Stimulated activated CD4-positive, alpha-beta T cell treated with anti-CD3 and anti-CD28 coated beads, Interleukin-15, amount 100 ng/mL, for 1 hour (primary cell): ENCODE measurements around the gene RTEL1.

Source experiments
- DNase-seq, 2 donors: peaks; one replicate each; pipeline ENCODE4 v3.0.0-alpha.2; 2020; ENCODE audit warnings: low read depth in 1 of 2, low spot score in 1 of 2

RTEL1 gene

DNA sequence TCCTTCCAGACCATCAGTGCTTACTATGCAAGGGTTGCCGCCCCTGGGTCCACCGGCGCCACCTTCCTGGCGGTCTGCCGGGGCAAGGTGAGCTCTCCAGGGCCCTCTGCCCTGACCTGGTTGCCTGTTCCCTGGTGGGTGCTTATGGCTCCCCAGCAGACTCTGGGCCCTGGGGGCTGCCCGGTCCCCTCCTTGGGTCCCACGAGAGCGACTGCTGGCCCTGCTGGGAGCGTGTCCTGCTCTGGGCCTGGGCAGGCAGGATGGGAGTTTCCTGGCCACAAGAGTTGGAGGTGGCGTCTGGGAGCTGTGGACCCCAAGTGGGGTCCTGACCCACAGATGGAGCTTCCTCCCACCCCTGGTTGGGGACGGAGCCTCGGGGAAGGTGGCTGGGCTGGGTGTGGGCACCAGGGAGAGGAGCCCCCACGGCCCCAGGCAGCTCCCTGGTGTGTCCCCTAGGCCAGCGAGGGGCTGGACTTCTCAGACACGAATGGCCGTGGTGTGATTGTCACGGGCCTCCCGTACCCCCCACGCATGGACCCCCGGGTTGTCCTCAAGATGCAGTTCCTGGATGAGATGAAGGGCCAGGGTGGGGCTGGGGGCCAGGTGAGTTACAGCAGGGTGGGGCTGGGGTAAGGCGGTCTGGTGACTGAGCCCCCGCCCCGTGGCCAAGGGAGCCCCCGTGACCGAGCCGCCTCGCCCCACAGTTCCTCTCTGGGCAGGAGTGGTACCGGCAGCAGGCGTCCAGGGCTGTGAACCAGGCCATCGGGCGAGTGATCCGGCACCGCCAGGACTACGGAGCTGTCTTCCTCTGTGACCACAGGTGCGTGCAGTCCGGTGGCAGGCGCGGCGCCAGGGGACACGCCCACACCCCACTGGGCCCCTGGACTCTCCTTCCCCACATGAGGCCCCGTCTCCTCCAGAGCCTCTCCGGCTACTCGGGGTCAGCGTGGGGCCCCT lies 31.2 kb downstream of the RTEL1 start:
- no peak for DNase-seq

DNA sequence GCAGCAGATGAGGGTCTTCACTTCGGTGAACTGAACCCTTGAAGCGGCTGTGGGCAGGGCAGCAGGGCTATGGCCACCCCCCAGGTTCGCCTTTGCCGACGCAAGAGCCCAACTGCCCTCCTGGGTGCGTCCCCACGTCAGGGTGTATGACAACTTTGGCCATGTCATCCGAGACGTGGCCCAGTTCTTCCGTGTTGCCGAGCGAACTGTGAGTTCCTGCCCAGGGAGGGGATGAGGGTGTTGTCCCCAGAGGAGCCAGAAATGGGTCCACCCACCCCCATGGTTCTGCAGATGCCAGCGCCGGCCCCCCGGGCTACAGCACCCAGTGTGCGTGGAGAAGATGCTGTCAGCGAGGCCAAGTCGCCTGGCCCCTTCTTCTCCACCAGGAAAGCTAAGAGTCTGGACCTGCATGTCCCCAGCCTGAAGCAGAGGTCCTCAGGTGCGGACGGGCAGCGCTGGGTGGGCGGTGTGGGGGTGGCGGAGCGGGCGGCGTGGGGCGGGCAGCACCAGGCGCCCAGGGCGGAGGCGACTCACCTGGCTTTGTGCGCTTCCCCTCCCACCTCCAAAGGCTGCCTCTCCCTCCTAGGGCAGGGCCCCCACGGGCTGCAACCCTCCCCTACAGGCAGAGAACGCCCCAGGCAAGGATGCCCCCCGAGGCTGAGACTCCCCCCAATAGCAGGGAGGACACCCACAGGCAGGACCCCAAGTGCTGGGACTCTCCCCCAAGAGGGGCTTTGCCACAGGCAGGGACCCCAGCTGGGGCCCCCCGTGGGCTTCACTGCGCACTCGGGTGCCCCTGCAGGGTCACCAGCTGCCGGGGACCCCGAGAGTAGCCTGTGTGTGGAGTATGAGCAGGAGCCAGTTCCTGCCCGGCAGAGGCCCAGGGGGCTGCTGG lies 32.1 kb downstream of the RTEL1 start:
- DNase-seq: no peak

DNA sequence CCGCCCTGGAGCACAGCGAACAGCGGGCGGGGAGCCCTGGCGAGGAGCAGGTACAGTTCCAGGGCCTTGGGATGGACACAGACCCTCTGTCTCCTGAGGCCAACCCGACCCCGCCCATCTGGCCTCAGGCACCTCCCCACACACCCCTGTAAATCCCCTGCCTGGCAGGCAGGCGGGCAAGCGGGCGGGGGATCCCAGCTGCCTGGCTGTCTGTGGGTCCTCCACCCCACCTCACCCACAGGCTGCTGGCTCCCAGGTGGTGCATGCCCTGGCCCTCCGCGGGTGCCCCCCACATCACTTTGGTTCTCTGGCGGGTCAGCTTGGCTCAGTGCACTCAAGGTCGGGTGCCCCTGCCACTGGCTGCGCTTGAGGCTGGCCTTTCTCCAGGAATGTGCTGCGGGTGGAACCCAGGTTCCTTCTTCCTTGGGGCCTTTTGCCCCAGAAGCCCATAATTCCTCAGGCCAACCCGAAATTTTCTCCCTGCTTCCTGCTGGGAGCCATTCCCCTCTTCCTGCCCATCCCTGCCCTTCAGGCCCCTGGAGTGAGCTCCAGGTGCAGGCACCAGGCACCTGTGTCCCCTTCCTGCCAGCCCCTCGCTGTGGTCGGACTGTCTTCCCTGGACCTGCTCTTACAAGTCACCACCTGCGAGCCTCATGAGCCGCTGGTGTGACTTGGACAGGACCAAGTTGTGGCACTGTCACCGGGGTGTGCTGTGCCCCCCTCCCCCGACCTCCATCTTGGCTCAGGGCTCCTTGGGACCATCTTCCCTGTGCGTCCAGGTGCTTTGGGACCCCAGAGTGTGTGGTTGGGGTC lies 33.0 kb downstream of the RTEL1 start:
- DNase-seq: no peak

DNA sequence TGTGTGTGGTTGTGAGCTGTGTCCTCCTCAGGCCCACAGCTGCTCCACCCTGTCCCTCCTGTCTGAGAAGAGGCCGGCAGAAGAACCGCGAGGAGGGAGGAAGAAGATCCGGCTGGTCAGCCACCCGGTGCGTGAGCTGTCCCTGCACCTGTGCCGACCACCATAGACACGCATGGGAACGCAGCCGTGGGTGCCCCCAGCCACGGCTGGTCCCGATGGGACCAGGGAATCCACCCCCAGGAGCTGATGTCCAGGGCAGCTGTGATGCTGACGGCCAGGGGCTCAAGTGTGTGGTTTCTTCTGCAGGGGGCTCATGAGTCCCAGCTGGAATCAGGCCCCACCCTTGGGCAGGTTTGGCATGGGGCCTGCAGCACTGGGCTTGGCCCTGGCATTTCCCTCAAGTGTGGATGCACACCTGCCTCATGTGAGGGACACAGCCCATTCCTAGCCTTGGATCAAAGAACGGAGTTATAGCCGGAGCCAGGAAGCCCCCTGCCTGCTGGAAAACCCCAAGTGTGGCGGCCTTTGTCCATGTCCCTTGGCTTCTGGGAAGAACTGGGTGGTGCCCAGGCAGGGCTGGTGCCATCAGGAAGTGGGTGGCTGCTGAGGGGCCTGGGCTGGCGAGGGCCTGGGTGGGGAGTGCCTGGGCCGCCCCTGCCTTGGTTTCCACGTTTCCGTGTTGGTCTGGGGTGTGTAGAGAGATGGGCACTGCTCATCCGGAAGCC lies 33.8 kb downstream of the RTEL1 start:
- no peak for DNase-seq

DNA sequence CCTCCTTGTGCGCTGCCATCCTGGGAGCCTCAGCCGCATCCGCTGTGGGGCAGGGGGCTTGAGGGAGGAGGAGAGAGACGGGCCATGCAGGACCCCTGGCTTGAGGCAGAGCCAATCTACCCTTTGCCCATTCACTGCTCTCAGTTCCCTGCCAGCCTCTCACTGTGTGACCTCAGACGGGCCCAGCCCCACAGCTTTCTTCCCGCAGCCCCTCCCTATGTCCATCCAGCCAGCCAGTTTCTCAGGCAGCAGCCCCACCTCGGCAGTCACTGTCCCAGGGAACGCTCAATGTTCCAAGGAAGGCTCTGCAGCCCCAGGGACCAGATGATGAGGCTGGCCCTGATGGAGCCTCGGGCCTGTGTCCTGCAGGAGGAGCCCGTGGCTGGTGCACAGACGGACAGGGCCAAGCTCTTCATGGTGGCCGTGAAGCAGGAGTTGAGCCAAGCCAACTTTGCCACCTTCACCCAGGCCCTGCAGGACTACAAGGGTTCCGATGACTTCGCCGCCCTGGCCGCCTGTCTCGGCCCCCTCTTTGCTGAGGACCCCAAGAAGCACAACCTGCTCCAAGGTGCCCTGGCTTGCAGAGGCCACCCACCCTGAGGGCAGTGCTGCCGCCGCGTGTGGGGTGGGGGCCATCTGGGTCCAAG lies 34.4 kb downstream of the RTEL1 start:
- DNase-seq: no peak

DNA sequence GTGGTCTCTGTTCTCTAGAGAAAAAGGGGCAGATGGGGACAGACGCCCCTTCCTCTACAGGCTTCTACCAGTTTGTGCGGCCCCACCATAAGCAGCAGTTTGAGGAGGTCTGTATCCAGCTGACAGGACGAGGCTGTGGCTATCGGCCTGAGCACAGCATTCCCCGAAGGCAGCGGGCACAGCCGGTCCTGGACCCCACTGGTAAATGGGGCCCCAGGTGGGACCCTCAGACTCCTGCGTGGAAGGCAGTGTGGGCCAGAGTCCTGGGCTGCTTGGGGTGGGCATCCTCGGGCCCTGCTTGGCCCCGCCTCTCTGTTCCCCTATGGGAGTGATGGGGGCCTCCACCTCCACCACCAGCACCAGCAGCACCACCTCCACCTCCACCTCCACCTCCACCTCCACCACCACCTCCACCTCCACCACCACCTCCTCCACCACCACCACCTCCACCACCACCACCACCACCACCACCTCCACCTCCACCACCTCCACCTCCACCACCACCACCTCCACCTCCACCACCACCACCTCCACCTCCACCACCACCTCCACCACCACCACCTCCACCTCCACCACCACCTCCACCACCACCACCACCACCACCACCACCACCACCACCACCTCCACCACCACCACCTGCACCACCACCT lies 35.1 kb downstream of the RTEL1 start:
- no peak for DNase-seq

DNA sequence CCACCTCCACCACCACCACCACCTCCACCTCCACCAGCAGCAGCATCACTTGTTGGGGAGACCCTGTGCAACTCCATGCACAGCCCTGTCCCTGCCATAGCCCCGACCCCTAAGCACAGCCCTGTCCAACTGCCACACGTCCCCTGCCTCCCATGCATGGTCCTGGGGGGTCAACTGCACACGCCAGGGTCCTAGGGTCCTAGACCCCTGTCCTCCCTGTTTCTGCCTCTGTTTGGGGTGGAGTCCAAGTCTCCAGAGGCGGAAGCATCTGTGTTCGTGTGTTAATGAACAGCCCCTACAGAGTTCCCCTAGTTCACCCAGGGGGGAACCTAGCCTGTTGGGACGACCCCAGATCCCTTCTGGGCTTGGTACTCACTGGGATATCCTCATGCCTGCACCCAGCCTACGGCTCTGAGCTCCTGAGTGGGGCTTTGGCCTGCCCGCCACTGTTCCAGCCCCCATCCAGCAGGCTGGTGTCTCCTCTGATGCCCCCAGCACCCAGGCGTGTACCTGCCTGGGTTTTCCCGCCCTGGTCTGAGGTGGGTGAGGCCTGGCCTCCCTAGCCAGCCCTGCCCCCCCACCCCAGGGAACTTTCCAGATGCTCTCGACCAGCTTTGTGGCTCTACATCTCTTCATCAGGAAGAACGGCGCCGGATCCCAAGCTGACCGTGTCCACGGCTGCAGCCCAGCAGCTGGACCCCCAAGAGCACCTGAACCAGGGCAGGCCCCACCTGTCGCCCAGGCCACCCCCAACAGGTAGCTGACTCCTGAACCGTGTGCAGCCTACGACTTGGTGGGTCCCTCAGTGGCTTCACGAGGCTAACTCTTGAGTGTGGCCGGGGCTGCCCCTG lies 35.8 kb downstream of the RTEL1 start:
- no peak for DNase-seq

DNA sequence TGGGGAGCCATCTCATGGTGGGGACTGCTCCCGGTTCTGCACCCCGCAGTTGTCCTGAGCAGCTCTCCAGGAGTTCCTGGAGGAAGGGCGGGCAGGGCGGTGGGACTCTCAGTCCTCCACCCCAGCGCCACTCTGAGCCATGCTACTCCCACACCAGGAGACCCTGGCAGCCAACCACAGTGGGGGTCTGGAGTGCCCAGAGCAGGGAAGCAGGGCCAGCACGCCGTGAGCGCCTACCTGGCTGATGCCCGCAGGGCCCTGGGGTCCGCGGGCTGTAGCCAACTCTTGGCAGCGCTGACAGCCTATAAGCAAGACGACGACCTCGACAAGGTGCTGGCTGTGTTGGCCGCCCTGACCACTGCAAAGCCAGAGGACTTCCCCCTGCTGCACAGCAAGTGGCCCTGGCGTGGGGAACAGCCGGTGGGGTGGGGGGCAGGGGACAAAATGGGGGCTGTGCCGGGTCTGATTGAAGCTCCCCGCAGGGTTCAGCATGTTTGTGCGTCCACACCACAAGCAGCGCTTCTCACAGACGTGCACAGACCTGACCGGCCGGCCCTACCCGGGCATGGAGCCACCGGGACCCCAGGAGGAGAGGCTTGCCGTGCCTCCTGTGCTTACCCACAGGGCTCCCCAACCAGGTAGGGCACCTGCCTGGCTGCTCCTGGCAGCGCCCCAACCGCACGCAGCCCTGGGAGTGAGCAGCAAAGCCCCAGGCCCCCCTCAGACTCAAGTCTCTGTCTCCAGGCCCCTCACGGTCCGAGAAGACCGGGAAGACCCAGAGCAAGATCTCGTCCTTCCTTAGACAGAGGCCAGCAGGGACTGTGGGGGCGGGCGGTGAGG lies 36.7 kb downstream of the RTEL1 start:
- DNase-seq: no peak

DNA sequence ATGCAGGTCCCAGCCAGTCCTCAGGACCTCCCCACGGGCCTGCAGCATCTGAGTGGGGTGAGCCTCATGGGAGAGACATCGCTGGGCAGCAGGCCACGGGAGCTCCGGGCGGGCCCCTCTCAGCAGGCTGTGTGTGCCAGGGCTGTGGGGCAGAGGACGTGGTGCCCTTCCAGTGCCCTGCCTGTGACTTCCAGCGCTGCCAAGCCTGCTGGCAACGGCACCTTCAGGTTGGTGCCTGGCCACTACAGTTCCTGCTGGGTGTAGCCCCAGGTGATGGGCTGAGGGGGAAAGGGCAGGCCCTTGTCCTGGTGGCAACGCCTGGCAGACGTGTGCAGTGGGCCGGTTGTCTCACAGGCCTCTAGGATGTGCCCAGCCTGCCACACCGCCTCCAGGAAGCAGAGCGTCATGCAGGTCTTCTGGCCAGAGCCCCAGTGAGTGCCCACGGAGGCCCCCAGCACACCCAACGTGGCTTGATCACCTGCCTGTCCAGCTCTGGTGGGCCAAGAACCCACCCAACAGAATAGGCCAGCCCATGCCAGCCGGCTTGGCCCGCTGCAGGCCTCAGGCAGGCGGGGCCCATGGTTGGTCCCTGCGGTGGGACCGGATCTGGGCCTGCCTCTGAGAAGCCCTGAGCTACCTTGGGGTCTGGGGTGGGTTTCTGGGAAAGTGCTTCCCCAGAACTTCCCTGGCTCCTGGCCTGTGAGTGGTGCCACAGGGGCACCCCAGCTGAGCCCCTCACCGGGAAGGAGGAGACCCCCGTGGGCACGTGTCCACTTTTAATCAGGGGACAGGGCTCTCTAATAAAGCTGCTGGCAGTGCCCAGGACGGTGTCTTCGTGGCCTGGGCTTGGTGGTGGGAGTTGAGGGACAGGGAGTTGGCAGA lies 37.6 kb downstream of the RTEL1 start:
- no peak for DNase-seq

DNA sequence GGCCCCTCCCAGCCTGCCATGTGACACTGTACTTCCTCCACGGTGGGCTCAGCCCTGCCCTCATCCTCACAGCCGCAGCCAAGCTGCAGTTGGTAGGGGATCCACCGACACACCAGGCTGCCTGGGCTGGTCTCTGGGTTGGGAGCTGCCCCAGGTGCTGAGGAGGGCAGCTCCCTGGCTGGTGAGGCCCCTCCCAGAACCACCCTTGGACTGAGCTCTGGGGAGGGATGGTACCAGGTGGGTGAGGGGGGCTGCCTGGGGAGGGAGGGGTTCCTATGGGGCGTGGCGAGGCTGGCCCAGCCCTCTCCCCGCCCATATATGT lies 38.2 kb downstream of the RTEL1 start:
- no peak for DNase-seq

DNA sequence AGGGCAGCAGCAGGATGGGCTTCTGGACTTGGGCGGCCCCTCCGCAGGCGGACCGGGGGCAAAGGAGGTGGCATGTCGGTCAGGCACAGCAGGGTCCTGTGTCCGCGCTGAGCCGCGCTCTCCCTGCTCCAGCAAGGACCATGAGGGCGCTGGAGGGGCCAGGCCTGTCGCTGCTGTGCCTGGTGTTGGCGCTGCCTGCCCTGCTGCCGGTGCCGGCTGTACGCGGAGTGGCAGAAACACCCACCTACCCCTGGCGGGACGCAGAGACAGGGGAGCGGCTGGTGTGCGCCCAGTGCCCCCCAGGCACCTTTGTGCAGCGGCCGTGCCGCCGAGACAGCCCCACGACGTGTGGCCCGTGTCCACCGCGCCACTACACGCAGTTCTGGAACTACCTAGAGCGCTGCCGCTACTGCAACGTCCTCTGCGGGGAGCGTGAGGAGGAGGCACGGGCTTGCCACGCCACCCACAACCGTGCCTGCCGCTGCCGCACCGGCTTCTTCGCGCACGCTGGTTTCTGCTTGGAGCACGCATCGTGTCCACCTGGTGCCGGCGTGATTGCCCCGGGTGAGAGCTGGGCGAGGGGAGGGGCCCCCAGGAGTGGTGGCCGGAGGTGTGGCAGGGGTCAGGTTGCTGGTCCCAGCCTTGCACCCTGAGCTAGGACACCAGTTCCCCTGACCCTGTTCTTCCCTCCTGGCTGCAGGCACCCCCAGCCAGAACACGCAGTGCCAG lies 38.7 kb downstream of the RTEL1 start, which contains the start of gene TNFRSF6B:
Gene TNFRSF6B, plus strand, starts transcription at position 25 of the 729 bp plus-strand sequence. Its CDS starts 116 bp downstream, at position 141.
- no peak for DNase-seq

DNA sequence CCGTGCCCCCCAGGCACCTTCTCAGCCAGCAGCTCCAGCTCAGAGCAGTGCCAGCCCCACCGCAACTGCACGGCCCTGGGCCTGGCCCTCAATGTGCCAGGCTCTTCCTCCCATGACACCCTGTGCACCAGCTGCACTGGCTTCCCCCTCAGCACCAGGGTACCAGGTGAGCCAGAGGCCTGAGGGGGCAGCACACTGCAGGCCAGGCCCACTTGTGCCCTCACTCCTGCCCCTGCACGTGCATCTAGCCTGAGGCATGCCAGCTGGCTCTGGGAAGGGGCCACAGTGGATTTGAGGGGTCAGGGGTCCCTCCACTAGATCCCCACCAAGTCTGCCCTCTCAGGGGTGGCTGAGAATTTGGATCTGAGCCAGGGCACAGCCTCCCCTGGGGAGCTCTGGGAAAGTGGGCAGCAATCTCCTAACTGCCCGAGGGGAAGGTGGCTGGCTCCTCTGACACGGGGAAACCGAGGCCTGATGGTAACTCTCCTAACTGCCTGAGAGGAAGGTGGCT lies 39.3 kb downstream of the RTEL1 start:
- no peak for DNase-seq

DNA sequence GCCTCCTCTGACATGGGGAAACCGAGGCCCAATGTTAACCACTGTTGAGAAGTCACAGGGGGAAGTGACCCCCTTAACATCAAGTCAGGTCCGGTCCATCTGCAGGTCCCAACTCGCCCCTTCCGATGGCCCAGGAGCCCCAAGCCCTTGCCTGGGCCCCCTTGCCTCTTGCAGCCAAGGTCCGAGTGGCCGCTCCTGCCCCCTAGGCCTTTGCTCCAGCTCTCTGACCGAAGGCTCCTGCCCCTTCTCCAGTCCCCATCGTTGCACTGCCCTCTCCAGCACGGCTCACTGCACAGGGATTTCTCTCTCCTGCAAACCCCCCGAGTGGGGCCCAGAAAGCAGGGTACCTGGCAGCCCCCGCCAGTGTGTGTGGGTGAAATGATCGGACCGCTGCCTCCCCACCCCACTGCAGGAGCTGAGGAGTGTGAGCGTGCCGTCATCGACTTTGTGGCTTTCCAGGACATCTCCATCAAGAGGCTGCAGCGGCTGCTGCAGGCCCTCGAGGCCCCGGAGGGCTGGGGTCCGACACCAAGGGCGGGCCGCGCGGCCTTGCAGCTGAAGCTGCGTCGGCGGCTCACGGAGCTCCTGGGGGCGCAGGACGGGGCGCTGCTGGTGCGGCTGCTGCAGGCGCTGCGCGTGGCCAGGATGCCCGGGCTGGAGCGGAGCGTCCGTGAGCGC lies 39.9 kb downstream of the RTEL1 start:
- no peak for DNase-seq

DNA sequence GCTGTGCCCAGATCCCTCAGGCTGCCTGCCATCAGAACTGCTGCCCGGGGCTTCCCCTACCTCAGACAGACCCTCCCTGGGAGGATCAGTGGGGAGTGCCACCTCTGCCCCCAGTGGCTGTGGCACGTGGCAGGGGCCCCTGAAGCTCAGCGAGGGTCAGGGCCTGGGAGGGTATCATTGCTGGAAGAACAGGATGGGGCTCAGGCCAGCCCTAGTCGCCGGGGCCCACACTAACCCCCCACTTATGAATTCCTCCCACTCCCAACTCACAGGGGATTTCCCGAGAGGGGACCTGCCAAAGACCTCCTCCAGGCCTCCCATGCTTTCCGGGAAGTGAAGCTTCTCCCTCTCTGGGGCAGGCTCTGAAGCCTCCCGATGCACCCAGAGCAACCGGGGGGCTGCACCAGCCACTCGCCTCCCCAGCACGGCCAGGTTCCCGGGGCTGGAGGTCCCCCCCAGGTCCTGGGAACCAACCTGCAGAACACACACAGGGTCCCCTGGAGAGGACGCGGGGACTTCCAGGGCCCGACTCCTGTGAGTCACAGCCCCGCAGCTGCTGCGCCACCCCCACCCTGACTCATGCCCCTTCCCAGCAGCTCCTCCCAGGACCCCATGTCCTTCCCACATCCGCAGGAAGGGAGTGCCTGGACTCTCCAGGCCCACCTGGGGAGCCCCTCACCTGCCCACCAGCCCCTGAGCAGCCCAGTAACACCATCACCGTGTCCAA lies 40.8 kb downstream of the RTEL1 start:
- peak in 1 of 2 donors; percentile 44 for DNase-seq
